COLO829 (cell line): ENCODE measurements around the gene CHCHD4.
"Not testable (repeated sequence)": the region's sequence is repeated elsewhere in the genome, so short reads cannot be mapped to it uniquely, and the experiment has no call there.

ENCODE experiments used
- DNase-seq: peaks from one replicate; pipeline ENCODE4 v3.0.0; 2012; ENCODE audit warnings: low spot score

Gene CHCHD4

DNA sequence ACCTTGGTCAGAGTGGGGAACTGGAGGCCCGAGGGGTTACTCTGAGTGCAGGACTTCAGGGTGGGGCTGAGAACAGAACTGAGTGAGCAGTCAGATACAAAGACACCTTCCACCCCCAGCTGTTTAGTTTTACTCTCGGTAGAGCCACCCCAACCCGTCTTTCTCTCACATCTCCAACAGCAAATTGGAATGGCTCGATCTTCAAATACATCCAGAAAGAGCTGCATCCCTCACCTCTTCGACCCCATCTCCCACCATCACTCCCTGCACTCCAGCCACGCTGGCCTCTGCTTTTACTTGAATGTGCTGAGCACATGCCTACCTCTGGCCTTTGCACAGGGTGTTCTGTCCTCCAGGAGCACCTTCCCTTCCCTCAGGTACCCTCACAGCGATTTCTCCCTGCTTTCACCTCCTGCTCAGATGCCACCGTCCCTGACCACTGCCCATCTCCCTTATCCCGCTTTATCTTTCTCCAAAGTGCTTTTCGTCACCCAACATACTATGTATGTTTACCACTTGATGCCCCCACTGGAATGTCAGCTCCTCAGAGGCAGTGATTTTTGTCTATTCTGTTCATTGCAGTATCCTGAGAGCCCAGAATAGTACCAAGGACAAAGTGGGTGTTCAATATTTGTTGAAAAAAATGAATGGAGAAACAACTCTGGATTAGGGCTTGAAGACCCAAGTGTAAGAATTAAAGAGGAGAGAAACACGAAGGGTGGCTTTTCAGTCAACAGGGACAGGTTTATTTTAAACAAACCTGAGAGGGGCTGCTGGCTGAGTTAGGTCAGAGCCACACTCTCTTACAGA lies 4.4 kb downstream of the CHCHD4 start:
- no peak for DNase-seq

GRCh38 chr3:14119651-14120050 lies 5.0 kb downstream of the CHCHD4 start:
- DNase-seq: no peak

DNA sequence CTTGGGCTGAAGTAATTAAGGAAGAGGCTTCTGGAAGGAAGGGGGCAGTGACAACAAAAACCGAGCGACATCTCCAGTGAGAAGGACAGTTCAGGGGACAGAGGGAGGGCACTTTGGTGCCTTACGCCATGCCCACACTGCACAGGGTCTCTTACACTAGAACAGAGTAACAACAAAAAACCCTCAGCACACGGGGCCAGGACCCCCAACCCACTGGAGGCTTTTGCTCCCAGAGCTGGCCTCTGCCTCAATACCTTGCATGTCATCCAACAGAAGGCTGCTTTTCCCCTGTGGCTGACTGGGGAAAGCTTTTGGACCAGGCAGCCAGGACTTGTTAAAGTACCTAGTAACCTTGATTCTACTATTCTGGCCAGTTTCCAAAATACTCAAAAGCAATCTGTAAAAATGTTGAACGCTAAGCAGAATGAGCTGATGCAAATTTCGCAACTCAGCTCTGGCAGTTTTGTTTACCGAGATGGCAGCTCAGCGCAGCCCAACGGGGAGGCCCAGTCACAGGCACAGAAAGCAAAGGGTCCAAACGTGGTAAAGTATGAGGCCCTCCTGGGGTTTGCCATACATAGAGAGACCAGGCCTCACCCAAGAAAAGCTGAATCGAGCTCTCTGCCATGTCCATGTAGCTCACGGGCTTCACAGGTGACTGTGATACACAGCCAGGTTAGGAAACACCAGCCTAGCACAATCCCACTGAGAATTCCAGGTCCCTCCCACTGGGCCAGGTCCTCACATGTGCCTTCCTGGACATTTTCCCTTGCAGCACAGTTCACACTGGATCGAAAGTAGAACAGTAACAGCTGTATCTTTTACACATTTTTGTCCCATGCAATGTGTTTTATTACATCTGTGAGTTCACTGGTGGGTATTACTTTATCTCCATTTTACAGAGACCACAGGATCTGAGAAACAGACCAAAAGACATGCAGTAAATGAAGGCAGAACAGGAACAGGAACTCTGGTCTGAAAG lies 6.0 kb downstream of the CHCHD4 start:
- no peak for DNase-seq

DNA sequence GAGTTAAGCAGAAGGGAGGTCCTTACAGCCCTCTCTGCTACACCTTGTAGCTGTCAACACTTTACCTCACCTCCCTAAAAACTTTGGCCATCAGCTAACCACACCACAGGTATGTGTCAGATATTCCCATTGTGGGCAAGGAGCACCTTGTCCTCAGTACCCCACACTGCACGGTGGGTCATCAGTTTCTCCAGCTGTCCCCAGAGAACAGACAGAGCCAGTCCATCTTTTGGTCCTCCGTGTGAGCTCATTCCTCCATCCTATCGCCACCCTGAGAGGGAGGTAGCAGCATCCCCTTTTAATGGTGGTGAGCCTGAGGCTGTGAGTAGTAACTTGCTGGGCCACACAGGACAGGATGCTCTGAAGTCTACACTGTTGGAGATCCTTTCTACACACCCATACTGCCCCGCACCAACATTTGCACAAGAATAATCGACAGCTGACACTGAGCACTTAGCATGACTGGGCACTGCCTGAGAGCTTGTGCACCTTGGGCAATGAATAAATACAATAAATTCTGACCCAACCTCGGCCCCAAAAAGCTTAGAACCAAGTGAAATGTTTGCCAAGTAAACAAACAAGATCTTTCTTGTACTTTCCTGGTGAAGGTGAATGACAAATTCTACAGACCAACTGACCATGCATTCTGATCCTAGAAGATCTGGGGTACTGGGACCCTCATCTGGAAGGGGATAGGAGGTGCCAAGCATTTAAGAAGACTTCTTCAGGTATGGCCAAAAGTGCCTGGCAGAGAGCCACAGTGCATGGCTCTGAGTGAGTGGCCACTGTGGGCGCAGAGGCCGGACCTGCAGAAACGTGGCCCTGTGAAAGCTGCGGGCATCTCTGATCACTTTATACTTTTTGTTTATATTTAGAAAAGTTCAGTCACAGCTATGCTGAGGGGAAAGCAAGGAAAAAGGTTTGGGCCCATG lies 6.9 kb downstream of the CHCHD4 start:
- no peak for DNase-seq

DNA sequence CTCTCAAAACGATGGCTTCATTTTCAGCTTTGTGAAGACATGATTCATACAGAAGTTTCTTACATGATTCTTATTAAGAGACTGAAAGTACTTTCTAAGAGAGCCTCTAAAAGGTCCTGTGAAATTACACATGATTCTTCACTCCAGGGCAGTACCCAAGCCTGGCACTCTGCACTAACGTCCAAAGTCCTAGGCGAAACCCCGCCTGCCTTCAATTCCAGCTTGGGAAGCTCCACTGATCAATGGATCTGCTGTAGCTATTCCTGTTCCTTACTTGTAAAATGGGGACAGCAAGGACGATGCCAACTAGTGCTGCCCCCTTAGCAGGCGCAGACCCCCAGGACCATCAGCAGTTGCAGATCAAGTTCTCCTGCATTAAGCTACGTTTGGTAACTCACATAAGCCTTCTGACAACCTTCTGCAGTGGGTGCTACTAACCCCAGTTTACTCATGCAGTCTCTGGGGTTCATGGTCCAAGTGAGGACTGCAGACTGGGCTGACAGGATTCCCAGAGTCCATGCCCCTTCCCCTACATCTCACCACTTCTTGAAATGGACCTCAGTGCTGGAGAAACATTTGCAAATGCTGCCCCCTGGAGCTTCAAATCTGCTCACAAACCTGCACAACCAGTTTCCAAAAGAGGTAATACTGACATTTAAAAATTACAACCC lies 10.6 kb downstream of the CHCHD4 start:
- DNase-seq: no peak

GRCh38 chr3:14110699-14111098 lies 14.0 kb downstream of the CHCHD4 start:
- no peak for DNase-seq

- DNase-seq: not testable (repeated sequence)
Measured at GRCh38 chr3:14109821-14110220, 14.8 kb downstream of the CHCHD4 start.

DNA sequence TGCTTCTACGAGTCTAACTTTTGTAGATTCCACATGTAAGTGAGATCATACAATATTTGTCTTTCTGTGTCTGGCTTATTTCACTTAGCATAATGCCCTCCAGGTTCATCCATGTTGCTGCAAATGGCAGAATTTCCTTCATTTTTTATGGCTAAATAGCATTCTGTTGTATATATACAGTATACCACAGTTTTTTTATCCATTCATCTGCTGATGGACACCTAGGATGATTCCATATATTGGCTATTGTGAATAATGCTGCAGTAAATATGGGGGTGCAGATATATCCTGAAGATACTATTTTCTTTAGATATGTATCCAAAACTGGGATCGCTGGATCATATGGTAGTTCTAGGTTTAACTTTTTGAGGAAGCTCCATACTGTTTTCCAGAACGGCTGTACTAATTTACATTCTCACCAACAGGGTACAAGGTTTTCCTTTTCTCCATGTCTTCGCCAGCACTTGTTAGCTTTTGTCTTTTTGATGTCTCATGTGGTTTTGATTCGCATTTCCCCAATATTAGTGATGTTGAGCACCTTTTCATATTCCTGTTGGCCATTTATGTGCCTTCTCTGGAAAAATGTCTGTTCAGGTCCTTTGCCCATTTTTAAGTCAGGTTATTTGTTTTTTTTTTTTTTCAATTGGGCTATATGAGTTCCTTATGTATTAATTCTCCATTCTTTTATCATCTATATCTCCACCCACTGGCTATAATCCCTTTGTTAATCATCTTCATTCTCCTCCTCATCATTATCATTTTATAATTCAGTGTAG lies 26.9 kb downstream of the CHCHD4 start:
- no peak for DNase-seq

DNA sequence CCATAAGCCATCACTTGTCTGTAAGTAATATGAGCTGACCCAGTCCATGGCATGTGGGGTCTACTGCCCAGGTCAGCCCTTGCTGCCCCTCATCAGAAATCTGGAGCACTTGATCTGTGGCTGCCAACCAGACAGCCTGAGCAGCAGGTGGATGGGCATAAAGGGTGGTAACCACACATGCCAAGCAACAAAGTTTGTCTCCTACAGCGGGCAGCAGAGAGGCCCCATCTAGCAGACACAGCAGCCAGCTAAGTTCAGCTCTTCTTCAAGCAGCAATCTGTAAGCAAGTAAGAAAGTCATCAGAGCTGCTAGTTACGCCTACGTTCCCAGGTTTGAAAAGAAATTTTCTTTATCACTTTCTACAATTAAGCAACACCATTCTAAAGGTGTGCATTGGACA lies 27.9 kb downstream of the CHCHD4 start:
- no peak for DNase-seq

GRCh38 chr3:14093831-14094230 lies 30.8 kb downstream of the CHCHD4 start:
- DNase-seq: no peak

DNA sequence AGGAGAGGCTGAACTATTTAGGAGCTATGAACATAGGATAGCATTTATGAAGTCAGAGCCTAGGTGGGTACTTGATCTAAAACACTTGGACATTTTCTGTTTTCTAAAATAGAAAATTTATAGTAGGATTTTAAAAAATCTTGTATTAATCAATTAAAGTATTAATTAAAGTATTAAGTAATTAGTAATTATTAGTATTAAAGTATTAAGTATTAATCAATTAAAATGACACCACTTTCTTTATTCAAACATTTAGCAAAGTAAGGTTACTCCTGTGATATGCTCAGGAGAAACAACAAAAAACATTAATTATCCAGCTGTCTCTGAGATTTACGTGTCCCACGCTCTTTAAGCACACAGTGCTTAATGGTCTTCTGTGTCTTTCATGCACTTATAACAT lies 32.2 kb downstream of the CHCHD4 start:
- DNase-seq: no peak

GRCh38 chr3:14091959-14092358 lies 32.7 kb downstream of the CHCHD4 start:
- DNase-seq: not testable (repeated sequence)

DNA sequence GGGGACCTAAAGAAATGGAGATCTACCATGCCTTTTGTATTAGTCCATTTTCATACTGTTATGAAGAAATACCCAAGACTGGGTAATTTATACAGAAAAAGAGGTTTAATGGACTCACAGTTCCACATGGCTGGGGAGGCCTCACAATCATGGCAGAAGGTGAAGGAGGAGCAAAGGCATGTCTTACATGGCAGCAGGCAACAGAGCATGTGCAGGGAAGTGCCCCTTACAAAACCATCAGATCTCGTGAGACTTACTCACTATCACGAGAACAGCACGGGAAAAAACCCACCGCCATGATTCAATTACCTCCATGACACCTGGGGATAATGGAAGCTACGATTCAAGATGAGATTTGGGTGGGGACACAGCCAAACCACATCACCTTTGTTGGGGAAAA lies 37.2 kb downstream of the CHCHD4 start:
- not testable (repeated sequence) for DNase-seq

DNA sequence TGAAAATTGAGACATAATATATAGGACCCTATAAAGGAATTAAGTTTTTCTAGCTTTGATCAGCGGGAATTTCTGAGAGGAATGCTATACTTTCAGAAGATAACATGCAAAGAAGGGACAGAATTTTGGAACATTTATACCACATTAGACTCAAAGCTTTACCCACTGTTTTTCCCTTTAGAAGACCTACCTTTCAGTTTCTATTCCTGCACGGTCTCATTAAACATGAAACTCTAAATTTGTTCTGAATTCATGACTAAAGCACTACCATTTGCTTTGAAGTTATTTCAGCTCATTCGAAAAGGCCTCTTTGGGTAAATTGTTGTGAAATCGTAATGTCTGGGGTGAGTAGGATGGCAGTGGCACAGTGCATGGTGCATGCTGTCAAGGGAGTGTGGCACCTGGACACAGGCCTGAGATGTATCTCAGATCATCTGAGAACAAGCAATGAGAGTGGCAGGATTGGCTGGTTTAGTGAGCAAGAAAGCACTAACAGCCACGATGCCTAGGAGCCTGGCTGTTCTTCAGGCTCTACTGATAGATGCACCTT lies 42.5 kb downstream of the CHCHD4 start:
- no peak for DNase-seq

DNA sequence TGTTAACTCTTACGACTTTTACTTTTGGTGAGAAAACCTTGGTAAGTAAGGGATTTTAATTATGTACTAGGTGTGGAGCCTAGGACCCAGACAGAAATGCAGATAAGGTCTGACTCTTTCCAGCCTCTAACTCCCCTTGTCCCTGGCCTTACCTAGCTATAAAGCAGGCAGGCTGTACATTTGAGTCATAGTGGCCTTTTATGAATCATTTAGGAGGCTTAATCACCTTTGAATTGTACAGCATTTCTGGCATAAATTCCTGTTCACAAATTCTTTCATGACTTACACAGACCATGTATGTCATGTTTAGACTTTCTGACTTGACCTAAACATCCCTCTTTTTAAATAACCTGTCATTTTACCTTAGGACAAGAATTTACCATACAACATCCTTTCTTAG lies 47.4 kb downstream of the CHCHD4 start:
- DNase-seq: no peak

GRCh38 chr3:14075233-14075632 lies 49.4 kb downstream of the CHCHD4 start:
- DNase-seq: not testable (repeated sequence)

DNA sequence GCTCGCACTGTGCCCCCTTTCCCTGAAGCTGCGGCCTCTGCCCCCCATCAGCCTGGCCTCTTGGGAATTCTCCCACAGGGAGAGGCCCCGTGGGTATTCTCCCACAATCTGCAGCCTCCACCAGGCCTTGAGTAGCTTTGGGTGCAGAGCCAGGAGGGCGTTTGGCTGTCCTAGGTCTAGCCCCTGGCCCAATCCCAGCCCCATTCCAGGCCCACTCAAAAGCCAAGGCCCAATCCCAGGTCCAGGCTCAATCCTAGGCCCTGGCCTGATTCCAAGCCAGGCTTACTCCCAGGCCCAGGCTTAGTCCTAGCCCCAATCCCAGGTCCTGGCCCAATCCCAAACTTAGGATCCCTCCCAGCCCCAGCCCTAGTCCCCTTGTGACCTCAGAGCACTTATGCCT lies 59.8 kb downstream of the CHCHD4 start:
- no peak for DNase-seq

GRCh38 chr3:14063152-14063551 lies 61.5 kb downstream of the CHCHD4 start:
- no peak for DNase-seq
